Transverse colon (tissue), 4 donors: ENCODE results near the gene OR2AJ1. TPM values are rescaled to one million over a fixed set of nuclear protein-coding genes. Genes with fewer than 3 reads are reported as not detected.

Experiments
- DNase-seq: peaks from one replicate; pipeline ENCODE4 v3.0.0-alpha.2; 2019
- H3K27ac ChIP-seq, 4 donors: fragments of 200-600 bp; sonication (generic); 2 replicates each; pipeline ENCODE4 v1.5.1; 2016 to 2018; ENCODE audit warnings: inconsistent platforms in 4 of 4
- H3K27me3 ChIP-seq: fragments of 200-600 bp; sonication (generic); 2 replicates; pipeline ENCODE4 v1.5.1; 2017; ENCODE audit warnings: inconsistent platforms
- H3K36me3 ChIP-seq, 4 donors: fragments of 200-600 bp; sonication (generic); 2 replicates each; pipeline ENCODE4 v1.5.1; 2017 to 2019; ENCODE audit warnings: inconsistent platforms in 4 of 4
- H3K4me1 ChIP-seq, 4 donors: fragments of 200-600 bp; sonication (generic); 2 replicates each; pipeline ENCODE4 v1.5.1; 2017 to 2020; ENCODE audit warnings: inconsistent platforms in 4 of 4
- H3K4me3 ChIP-seq, 4 donors: fragments of 200-600 bp; sonication (generic); 1 replicate in 1 of 4; 2 replicates in 3 of 4; pipeline versions ENCODE4 v1.5.1 to v1.6.1; 2017 to 2019; ENCODE audit warnings: inconsistent platforms in 4 of 4
- H3K9me3 ChIP-seq, 2 donors: fragments of 200-600 bp; sonication (generic); 2 replicates each; pipeline ENCODE4 v1.5.1; 2017 to 2019; ENCODE audit warnings: inconsistent platforms in 2 of 2
- CTCF ChIP-seq, 5 experiments: fragments of 200-600 bp in 3 of 5; fragments of 450-650 bp in 2 of 5; sonication (generic) in 3 of 5; IDR thresholded peaks; 1 replicate in 2 of 5; 2 replicates in 3 of 5; pipeline ENCODE4 v1.5.1; 2016 to 2017; ENCODE audit warnings: antibody characterized with exemption in 5 of 5, inconsistent platforms in 3 of 5, mild to moderate bottlenecking in 2 of 5, moderate library complexity in 1 of 5
- EP300 ChIP-seq: sonication (generic); formaldehyde crosslinking; IDR thresholded peaks from one replicate; pipeline ENCODE4 v1.6.1; 2017; ENCODE audit warnings: antibody characterized with exemption, low read depth
- POLR2A ChIP-seq: fragments of 450-650 bp; IDR thresholded peaks from one replicate; pipeline ENCODE4 v1.6.1; 2016; ENCODE audit warnings: antibody characterized with exemption, mild to moderate bottlenecking, moderate library complexity
- POLR2AphosphoS5 ChIP-seq, 3 donors: sonication (generic); formaldehyde crosslinking; IDR thresholded peaks; one replicate each; pipeline ENCODE4 v1.6.1; 2016; ENCODE audit warnings: antibody characterized with exemption in 3 of 3
- WGBS, 2 donors: methylation state at CpG; one replicate each; pipeline ENCODE4 v1.1.5; 2018; ENCODE audit warnings: low coverage in 1 of 2; 5-methylcytosine and 5-hydroxymethylcytosine counted together
- in situ Hi-C, 4 donors: fragments of 200-750 bp; cut with MboI; loops; one replicate each; pipeline versions ENCODE4 v1.15.0 to v1.15.1; 2017; ENCODE audit warnings: low sequenced_read_pairs in 3 of 4, low pct_ligation_motif_present in 1 of 4, low pct_unique_long_range_greater_than_20kb in 1 of 4
- intact Hi-C: fragments of 100-400 bp; cut with DNase I; formaldehyde crosslinking; loops from one replicate; pipeline ENCODE4 v1.15.1; 2023; ENCODE audit warnings: low total_unique reads
- total RNA-seq, 4 donors: library from RNA; depleted of rRNA; stranded (reverse); fragments of >200 nt; gene quantifications; one replicate each; pipeline ENCODE4 v1.1.0, GENCODE V29; 2016

The OR2AJ1 gene
- total RNA-seq, 4 donors from 2014 or later: not detected

GRCh38 chr1:247906504-247907047 lies 18.1 kb upstream of the OR2AJ1 start:
- Histone ChIP-seq H3K9me3 (no peaks in the 10 kb centered on the region), H3K27me3 (no peaks in the 10 kb centered on the region), H3K4me1 (peaks cover 0 to 3% (median 0%) of the 10 kb centered on the region in 4 donors), H3K4me3 (peak overlapping the region in 2 of 4 donors; percentile 1 to 35), H3K27ac (no peak overlapping the region), H3K36me3 (no peaks in the 10 kb centered on the region)
- in situ Hi-C loops: no loop called here
- TF ChIP-seq EP300 (no peak), POLR2A (no peak), POLR2AphosphoS5 (IDR thresholded peaks at IDR 0.05) (no peak), CTCF (IDR thresholded peaks at IDR 0.05) (no peak)
- DNase-seq: peak; percentile 25
- WGBS, 2 donors: 11% methylated on average over 3 to 7 of the region's 7 CpGs
- intact Hi-C loops: no loop called here

- Histone ChIP-seq H3K27ac (no peak overlapping the region), H3K27me3 (no peaks in the 10 kb centered on the region), H3K9me3 (no peaks in the 10 kb centered on the region), H3K4me1 (peaks cover 0 to 3% (median 0%) of the 10 kb centered on the region in 4 donors), H3K36me3 (no peaks in the 10 kb centered on the region), H3K4me3 (no peak overlapping the region)
- 60 to 84% methylated on average over 4 to 5 of the region's 5 CpGs for WGBS, 2 donors
- in situ Hi-C loops: no loop called here
- TF ChIP-seq EP300 (no peak), POLR2AphosphoS5 (IDR thresholded peaks at IDR 0.05) (no peak), POLR2A (no peak), CTCF (IDR thresholded peaks at IDR 0.05) (no peak)
- intact Hi-C loops: no loop called here
- no peak for DNase-seq
Observed at GRCh38 chr1:247908766-247909165, 15.9 kb upstream of the OR2AJ1 start.

GRCh38 chr1:247913786-247914185 lies 10.9 kb upstream of the OR2AJ1 start:
- intact Hi-C loops: no loop called here
- 70 to 95% methylated on average over 2 of the region's 2 CpGs for WGBS, 2 donors
- TF ChIP-seq POLR2A: no peak
- TF ChIP-seq POLR2AphosphoS5 (IDR thresholded peaks at IDR 0.05): no peak
- no peak for TF ChIP-seq EP300
- TF ChIP-seq CTCF (IDR thresholded peaks at IDR 0.05): no peak

GRCh38 chr1:247914941-247915662 lies 9.6 kb upstream of the OR2AJ1 start:
- in situ Hi-C loops (no loop called here), intact Hi-C loops (no loop called here)
- WGBS, 2 donors: 66% methylated on average over 4 of the region's 4 CpGs; no CpG with 5 or more reads in 1 of the 2 donors
- no peak overlapping the region for H3K4me3 ChIP-seq
- no peak for DNase-seq
- no peaks in the 10 kb centered on the region for H3K36me3 ChIP-seq
- H3K27me3 ChIP-seq: no peaks in the 10 kb centered on the region
- no peaks in the 10 kb centered on the region for H3K9me3 ChIP-seq
- no peak overlapping the region for H3K27ac ChIP-seq
- TF ChIP-seq EP300 (no peak), POLR2AphosphoS5 (IDR thresholded peaks at IDR 0.05) (no peak), CTCF (IDR thresholded peaks at IDR 0.05) (no peak), POLR2A (no peak)
- H3K4me1 ChIP-seq: no peaks in the 10 kb centered on the region

More at GRCh38 chr1:247913786-247914185, 10.9 kb upstream of the OR2AJ1 start:
- no peak overlapping the region for H3K27ac ChIP-seq
- in situ Hi-C loops: no loop called here
- no peaks in the 10 kb centered on the region for H3K9me3 ChIP-seq
- no peaks in the 10 kb centered on the region for H3K4me1 ChIP-seq
- DNase-seq: no peak
- no peaks in the 10 kb centered on the region for H3K36me3 ChIP-seq
- H3K27me3 ChIP-seq: no peaks in the 10 kb centered on the region
- H3K4me3 ChIP-seq: no peak overlapping the region
